HG02588 (cell line): Measurements from ENCODE around the gene CDK4.

Experiments
- ATAC-seq: cut with Tn5 transposase; IDR thresholded peaks from one replicate; pipeline ENCODE4 v1.9.1; 2021; ENCODE audit warnings: mild to moderate bottlenecking, moderate library complexity; ENCODE audit not compliant: unreplicated experiment

CDK4 gene

DNA sequence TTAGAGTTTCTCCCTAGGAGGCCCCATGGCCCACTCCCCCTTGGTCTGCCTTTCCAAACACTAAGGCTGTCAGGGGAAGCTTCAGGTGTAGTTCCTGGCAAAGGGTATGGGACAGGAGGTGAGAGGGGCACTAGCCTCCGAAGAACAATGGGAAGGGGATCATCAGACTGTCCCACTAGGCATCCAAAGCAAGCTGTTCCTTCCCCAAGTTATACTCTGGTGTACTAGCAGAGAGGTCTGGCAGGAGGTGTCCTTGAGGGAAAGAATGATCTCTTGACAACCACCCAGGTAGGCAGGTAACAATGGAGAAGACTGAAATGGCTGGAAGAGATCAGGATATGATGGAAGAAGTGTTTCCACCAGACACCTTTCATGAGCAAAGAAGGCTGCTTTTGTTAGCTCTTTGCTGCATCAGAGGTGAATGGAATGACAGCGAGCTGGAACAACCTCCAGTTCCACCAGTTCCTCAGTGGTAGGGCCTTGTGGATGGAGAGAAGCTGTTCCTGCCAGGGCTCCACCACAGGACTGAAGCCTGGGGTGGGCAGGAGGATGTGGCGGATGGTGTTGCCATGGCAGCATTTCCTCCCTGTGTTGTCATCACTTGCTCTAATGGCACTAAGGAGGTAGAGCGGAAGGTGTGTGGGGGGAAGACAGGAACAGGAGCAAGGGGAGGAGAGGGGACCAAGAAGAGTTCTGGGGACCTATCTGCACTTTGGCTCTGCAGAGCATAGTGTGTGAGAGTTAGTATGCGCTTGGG, 11.3 kb downstream of the CDK4 start:
- peak; percentile 34 for ATAC-seq

- no peak for ATAC-seq
Measured at GRCh38 chr12:57739914-57740538, 12.1 kb downstream of the CDK4 start.

DNA sequence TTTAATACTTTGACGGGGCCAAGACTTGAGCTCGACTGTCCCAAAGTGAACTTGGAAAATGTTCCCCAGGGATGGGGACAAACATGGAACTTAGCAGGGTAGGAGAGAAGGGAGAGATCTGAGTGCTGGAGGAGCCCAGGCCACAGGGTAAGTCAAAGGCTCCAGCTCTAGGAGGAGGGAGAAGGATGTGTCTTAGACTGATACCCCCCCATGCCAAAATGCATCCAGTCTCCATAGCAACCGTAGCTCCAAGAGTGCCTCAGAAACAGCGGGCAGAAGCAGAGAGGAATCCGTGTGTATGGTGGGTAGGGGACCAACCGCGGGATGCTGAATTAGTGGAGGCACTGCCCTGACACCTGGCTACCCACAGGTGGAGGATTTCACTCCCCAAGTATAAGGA, 12.7 kb downstream of the CDK4 start:
- ATAC-seq, result no peak

- ATAC-seq, result no peak
Measured at GRCh38 chr12:57738661-57739237, 13.4 kb downstream of the CDK4 start, which contains the start of gene AGAP2. TSS of gene AGAP2 (minus strand) at chr12:57738742. CDS start at chr12:57738246, 496 bp downstream.

- no peak for ATAC-seq
Measured at GRCh38 chr12:57737467-57738460, 14.3 kb downstream of the CDK4 start.

GRCh38 chr12:57736741-57737466, 15.2 kb downstream of the CDK4 start:
- ATAC-seq, result no peak

- ATAC-seq, result no peak
Measured at GRCh38 chr12:57735952-57736740, 16.0 kb downstream of the CDK4 start.

- ATAC-seq, result no peak
Measured at GRCh38 chr12:57735198-57735855, 16.8 kb downstream of the CDK4 start.

DNA sequence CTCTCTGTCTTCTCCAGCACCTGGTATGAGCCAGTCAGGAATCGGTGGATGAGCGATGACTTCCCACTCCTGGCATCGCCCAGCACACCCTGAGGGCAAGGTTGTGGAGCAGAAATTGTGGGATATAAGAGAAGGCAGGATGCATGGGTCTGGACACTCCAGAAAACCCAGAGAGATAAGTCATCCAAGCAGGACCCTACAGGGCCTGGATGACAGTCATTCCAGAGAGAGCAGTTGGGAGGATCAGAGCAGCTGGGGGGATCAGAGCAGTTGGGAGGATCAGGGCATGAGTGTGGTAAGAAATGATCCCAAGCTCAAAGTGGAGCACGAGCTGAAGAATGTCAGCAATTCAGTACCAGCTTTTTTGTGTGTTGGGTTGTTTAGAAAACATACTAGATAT, 17.5 kb downstream of the CDK4 start:
- ATAC-seq, result no peak

DNA sequence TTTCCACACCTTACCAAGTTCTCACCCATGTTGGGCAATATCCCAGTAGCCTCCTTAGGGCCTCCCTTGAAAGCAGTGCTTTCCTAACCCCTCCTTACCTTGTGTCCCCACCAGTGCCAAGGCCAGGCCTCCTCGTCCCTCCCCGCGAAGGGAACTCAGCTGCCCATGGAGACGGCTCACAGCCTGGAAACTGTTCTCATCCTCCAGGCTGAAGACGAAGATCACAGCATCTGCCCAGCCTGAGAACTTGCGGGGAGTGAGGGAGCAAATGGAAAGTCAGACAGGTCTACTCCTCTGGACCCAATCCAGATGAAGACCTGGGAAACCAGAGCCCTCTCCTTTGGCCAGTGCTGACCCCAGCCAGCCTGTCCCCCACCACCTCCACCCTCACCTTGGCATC, 18.2 kb downstream of the CDK4 start:
- ATAC-seq, result no peak

- ATAC-seq, result no peak
Measured at GRCh38 chr12:57732726-57733593, 19.1 kb downstream of the CDK4 start.

GRCh38 chr12:57732270-57732669, 19.8 kb downstream of the CDK4 start:
- no peak for ATAC-seq

DNA sequence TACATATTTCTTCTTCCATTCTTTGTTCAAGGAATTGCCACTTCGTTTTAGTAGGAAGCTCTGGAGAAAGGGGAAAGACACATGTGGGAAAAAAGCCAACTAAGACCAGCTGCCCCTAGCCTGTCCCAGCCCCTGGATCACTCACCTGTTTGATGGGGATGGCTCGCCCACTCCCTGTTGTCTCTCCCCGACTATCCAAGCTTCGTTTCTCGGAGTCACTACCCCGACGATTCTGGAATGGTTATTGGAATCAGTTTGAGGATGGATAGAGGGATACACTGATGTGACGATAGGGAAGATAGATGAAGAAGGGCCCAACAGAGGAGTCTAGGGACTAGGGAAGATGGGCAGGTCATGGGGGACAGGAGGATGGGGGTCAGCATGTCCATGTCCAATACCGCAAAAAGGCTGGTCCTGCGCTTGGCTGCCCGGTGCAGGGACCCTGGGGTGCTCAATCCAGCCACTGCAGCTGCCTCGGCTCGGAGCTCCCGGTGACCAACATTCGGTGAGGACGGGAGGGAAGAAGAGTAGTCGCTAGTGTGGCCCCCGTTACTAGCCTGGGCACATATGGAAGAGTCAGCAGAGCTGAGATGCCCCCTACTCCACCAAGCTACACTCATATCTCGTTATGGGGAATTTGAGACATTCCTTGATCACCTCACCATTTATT, 20.6 kb downstream of the CDK4 start:
- no peak for ATAC-seq

GRCh38 chr12:57730336-57731067, 21.6 kb downstream of the CDK4 start:
- no peak for ATAC-seq

GRCh38 chr12:57729321-57729844, 22.7 kb downstream of the CDK4 start:
- ATAC-seq, result no peak

DNA sequence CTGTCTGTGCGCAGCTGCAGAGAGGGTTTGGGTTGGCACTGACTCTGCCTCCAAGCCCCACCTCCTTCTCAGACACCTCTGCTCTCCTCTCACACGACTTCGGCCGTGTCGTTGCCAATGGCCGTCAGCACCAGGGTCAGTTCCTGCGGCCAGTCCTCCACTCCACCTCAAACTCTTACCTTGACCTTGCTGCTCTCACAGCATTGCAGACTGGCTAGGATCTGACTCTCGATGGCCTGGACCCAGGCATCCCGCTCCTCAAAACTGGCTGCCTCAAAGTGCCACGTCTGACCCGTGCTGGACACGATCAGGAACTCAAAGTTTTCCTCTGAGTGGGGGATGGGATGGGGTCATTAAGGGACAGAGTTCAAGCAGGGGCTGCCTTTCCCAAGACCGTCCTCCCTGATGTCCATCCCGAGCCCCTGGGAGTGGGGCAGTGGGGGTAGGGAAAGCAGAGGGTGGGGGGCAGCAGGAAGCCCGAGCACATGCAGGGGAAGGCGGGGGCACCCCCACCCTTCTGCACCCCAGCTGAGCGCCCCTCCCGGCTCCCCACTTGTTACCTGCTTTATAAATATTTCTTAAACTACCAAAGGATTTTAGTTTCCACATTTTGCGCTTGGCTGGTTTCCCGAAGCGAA, 24.2 kb downstream of the CDK4 start:
- ATAC-seq, result no peak
